Ovary (tissue), 3 donors: ENCODE data around the gene SLC44A1.

ENCODE experiments used
- CTCF ChIP-seq, 3 donors: fragments of 450-650 bp in 2 of 3; fragments of 200-600 bp in 1 of 3; IDR thresholded peaks; one replicate each; pipeline versions ENCODE4 v1.5.1 to v1.8.0; 2016 to 2022; ENCODE audit warnings: antibody characterized with exemption in 3 of 3, mild to moderate bottlenecking in 1 of 3
- EP300 ChIP-seq: sonication (generic); formaldehyde crosslinking; IDR thresholded peaks from one replicate; pipeline ENCODE4 v1.6.1; 2017; ENCODE audit warnings: antibody characterized with exemption
- POLR2A ChIP-seq: fragments of 450-650 bp; IDR thresholded peaks from one replicate; pipeline ENCODE4 v1.6.1; 2017; ENCODE audit warnings: antibody characterized with exemption, mild to moderate bottlenecking, moderate library complexity
- donor health status: DM: no; HTN: no; CAD: no.

- TF ChIP-seq CTCF (IDR thresholded peaks at IDR 0.05) (no peak), EP300 (no peak), POLR2A (no peak)
These were observed 119.4 kb downstream of the SLC44A1 start for GRCh38 chr9:105363837-105364236.
